Endothelial cell of umbilical vein (primary cell): Measurements from ENCODE around the gene MST1. TPM values are rescaled to one million over a fixed set of nuclear protein-coding genes. Genes with fewer than 3 reads are reported as not detected.

Source experiments
- BruUV-seq: library from RNA; stranded (reverse); fragments of 400-500 nt; replicated peaks from 2 replicates; lab custom pipeline; 2021; lab: Mats Ljungman, UMichigan
- CTCF ChIA-PET: fragments of 300-600, 350-600 bp; sonication (Branson Sonifier 250); formaldehyde crosslinking; loops from one replicate; lab custom pipeline; 2021; ENCODE audit warnings: antibody characterized with exemption, inconsistent platforms; lab: Charles Lee
- POLR2A ChIA-PET: fragments of 300-600, 350-600 bp; sonication (Branson Sonifier 250); formaldehyde crosslinking; loops from one replicate; lab custom pipeline; 2021; ENCODE audit warnings: antibody characterized with exemption, inconsistent platforms; lab: Charles Lee
- DNase-seq: peaks from one replicate; pipeline ENCODE4 v3.0.0-alpha.2; 2011; ENCODE audit warnings: low read depth, low spot score
- FAIRE-seq: peaks from 2 replicates; lab custom pipeline; 2011; peaks lifted over from hg19 to GRCh38; lab: Jason Lieb, UNC
- H2AFZ ChIP-seq: 2 replicates; pipeline ENCODE4 v1.6.0; 2012; ENCODE audit warnings: low read depth, low read length, control low read depth, inconsistent platforms
- H3K27ac ChIP-seq: 2 replicates; pipeline ENCODE4 v1.5.1; 2011; ENCODE audit warnings: low read depth, mild to moderate bottlenecking, control low read depth, low read length, moderate library complexity; ENCODE audit not compliant: insufficient read depth
- H3K27me3 ChIP-seq, 2 experiments: 2 replicates each; pipeline versions ENCODE4 v1.6.0 to v1.6.1; 2011; ENCODE audit warnings: low read length in 2 of 2, mixed read lengths in 1 of 2; ENCODE audit not compliant: control insufficient read depth in 2 of 2, insufficient read depth in 2 of 2
- H3K36me3 ChIP-seq, 2 experiments: 2 replicates in 1 of 2; 3 replicates in 1 of 2; pipeline ENCODE4 v1.5.1; 2011; ENCODE audit warnings: low read length in 2 of 2, mild to moderate bottlenecking in 1 of 2, moderate library complexity in 1 of 2; ENCODE audit not compliant: control insufficient read depth in 2 of 2, insufficient read depth in 2 of 2; ENCODE audit errors: extremely low read depth in 1 of 2
- H3K4me1 ChIP-seq: 3 replicates; pipeline ENCODE4 v1.5.1; 2011; ENCODE audit warnings: mild to moderate bottlenecking, low read length; ENCODE audit not compliant: control insufficient read depth, insufficient read depth; ENCODE audit errors: extremely low read depth
- H3K4me2 ChIP-seq: 2 replicates; pipeline ENCODE4 v1.6.1; 2011; ENCODE audit warnings: low read length, control low read depth, mixed read lengths; ENCODE audit not compliant: insufficient read depth
- H3K4me3 ChIP-seq, 3 experiments: fragments of 200-600 bp in 1 of 3; sonication (generic), shearing (Covaris generic) in 1 of 3; replicated peaks in 1 of 3; 2 replicates each; pipeline ENCODE4 v1.5.1; 2011 to 2016; ENCODE audit warnings: control low read depth in 3 of 3, low read length in 3 of 3, mild to moderate bottlenecking in 2 of 3, inconsistent platforms in 1 of 3, low read depth in 1 of 3, moderate library complexity in 1 of 3; ENCODE audit not compliant: insufficient read depth in 1 of 3
- H3K79me2 ChIP-seq: 2 replicates; pipeline ENCODE4 v1.6.0; 2012; ENCODE audit warnings: low read length, inconsistent platforms; ENCODE audit not compliant: control insufficient read depth, insufficient read depth
- H3K9ac ChIP-seq: replicated peaks from 2 replicates; pipeline ENCODE3; 2011; ENCODE audit warnings: low read length, control low read depth; ENCODE audit not compliant: insufficient read depth; ENCODE audit errors: extremely low read depth
- H3K9me1 ChIP-seq: replicated peaks from 3 replicates; pipeline ENCODE4 v1.6.0; 2011; ENCODE audit warnings: mild to moderate bottlenecking, low read length; ENCODE audit not compliant: control insufficient read depth, insufficient read depth; ENCODE audit errors: extremely low read depth
- H3K9me3 ChIP-seq: replicated peaks from 2 replicates; pipeline ENCODE4 v1.5.1; 2012; ENCODE audit warnings: low read length, inconsistent platforms; ENCODE audit not compliant: control insufficient read depth, insufficient read depth
- H4K20me1 ChIP-seq: replicated peaks from 2 replicates; pipeline ENCODE3; 2011; ENCODE audit warnings: mild to moderate bottlenecking, low read length; ENCODE audit not compliant: control insufficient read depth, insufficient read depth; ENCODE audit errors: extremely low read depth
- EZH2 ChIP-seq: IDR thresholded peaks from 2 replicates; pipeline ENCODE4 v1.6.1; 2012; ENCODE audit warnings: borderline replicate concordance, low read depth, mild to moderate bottlenecking, moderate library complexity, low read length, inconsistent platforms; ENCODE audit not compliant: severe bottlenecking
- FOS ChIP-seq: IDR thresholded peaks from 2 replicates; pipeline ENCODE4 v1.6.1; 2011; ENCODE audit warnings: mild to moderate bottlenecking, low read length, moderate library complexity, borderline replicate concordance; ENCODE audit not compliant: insufficient read depth
- GATA2 ChIP-seq: IDR thresholded peaks from 2 replicates; pipeline ENCODE4 v1.7.0; 2011; ENCODE audit warnings: low read depth, mild to moderate bottlenecking, moderate library complexity, mixed read lengths, low read length; ENCODE audit not compliant: insufficient read length, insufficient read depth
- JUN ChIP-seq: IDR thresholded peaks from 2 replicates; pipeline ENCODE4 v1.6.1; 2011; ENCODE audit warnings: borderline replicate concordance, low read depth; ENCODE audit not compliant: insufficient read length, insufficient read depth
- MYC ChIP-seq: IDR thresholded peaks from one replicate; pipeline ENCODE4 v1.6.1; 2011; ENCODE audit warnings: mild to moderate bottlenecking, low read depth, low read length
- POLR2A ChIP-seq: IDR thresholded peaks from 2 replicates; pipeline ENCODE4 v1.6.1; 2012; ENCODE audit warnings: low read depth, mild to moderate bottlenecking, control low read depth, low read length
- POLR2AphosphoS5 ChIP-seq: IDR thresholded peaks from 2 replicates; pipeline ENCODE4 v1.6.1; 2012; ENCODE audit warnings: low read depth, mild to moderate bottlenecking, control low read depth, low read length, moderate library complexity; ENCODE audit not compliant: insufficient read depth
- dilution Hi-C: fragments of 300-500 bp; cut with MboI; formaldehyde crosslinking; loops from one replicate; pipeline ENCODE4 v1.15.0; 2019; ENCODE audit warnings: low sequenced_read_pairs; ENCODE audit not compliant: extremely low pct_ligation_motif_present
- intact Hi-C: fragments of 100-400 bp; cut with micrococcal nuclease; formaldehyde crosslinking; loops from one replicate; pipeline ENCODE4 v1.10.0; 2022
- polyA plus RNA-seq, 4 experiments: library from polyadenylated mRNA; depleted of rRNA in 3 of 4; stranded (reverse) in 3 of 4; unstranded in 1 of 4; fragments of >200 nt; gene quantifications; 2 replicates each; pipeline versions ENCODE4 v1.2.1 to v1.2.3, GENCODE V29; 2011 to 2012; ENCODE audit warnings: missing spikeins in 1 of 4
- total RNA-seq: library from RNA; stranded (reverse); gene quantifications from 2 replicates; pipeline ENCODE4 v1.2.3, GENCODE V29; 2021
- TF ChIP-seq, protein P1 (sequence below): IDR thresholded peaks from 2 replicates; pipeline ENCODE4 v1.6.1; 2011; ENCODE audit not compliant: insufficient read depth, insufficient read length
- TF ChIP-seq, protein P2 (sequence below), 2 donors: IDR thresholded peaks; 1 replicate in 1 of 2; 2 replicates in 1 of 2; pipeline ENCODE4 v1.5.1; 2011; ENCODE audit warnings: low read length in 2 of 2, mild to moderate bottlenecking in 2 of 2, moderate library complexity in 2 of 2, control low read depth in 1 of 2, inconsistent platforms in 1 of 2, low read depth in 1 of 2; ENCODE audit not compliant: insufficient read depth in 1 of 2; ENCODE audit errors: extremely low read depth in 1 of 2

Gene MST1
- total and polyA plus RNA-seq, 2 donors (not counting 3 experiments of a cell fraction or from before 2014, with no cell fraction given): 6.1 to 17.5 TPM

DNA sequence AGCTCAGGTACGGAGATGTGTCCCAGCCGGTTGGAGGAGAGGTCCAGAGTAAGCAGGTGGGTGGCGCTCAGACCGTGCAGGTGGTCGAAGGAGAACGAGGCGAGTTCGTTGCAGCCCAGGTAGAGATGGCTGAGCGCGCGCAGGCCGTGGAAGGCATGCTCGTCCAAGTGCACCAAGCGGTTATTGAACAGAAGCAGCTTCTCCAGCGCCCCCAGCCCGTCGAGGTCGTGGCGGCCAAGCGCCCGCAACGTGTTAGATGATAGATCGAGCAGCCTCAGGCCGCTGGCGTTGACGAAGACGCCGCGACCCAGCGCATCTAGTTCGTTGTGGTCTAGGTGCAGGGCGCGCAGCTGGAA is 29.6 kb upstream of the MST1 start:
- no peak for TF ChIP-seq GATA2
- TF ChIP-seq POLR2AphosphoS5: no peak
- TF ChIP-seq, protein P1, sequence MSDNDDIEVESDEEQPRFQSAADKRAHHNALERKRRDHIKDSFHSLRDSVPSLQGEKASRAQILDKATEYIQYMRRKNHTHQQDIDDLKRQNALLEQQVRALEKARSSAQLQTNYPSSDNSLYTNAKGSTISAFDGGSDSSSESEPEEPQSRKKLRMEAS: no peak
- no peak for TF ChIP-seq FOS
- no peak for TF ChIP-seq POLR2A
- TF ChIP-seq JUN: no peak
- TF ChIP-seq EZH2: no peak
- TF ChIP-seq, protein P2, sequence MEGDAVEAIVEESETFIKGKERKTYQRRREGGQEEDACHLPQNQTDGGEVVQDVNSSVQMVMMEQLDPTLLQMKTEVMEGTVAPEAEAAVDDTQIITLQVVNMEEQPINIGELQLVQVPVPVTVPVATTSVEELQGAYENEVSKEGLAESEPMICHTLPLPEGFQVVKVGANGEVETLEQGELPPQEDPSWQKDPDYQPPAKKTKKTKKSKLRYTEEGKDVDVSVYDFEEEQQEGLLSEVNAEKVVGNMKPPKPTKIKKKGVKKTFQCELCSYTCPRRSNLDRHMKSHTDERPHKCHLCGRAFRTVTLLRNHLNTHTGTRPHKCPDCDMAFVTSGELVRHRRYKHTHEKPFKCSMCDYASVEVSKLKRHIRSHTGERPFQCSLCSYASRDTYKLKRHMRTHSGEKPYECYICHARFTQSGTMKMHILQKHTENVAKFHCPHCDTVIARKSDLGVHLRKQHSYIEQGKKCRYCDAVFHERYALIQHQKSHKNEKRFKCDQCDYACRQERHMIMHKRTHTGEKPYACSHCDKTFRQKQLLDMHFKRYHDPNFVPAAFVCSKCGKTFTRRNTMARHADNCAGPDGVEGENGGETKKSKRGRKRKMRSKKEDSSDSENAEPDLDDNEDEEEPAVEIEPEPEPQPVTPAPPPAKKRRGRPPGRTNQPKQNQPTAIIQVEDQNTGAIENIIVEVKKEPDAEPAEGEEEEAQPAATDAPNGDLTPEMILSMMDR (IDR thresholded peaks at IDR 0.05; ENCODE audit: extremely low read depth in 1 of 2, insufficient read depth in 1 of 2, low read depth in 1 of 2, low read length in 2 of 2): no peak
- TF ChIP-seq MYC: no peak
- no TSS peak for BruUV-seq
- Histone ChIP-seq H3K79me2 (peaks cover 13% of the 10 kb centered on the region), H3K27ac (no peak overlapping the region), H2AFZ (no peak overlapping the region), H3K9me3 (no peaks in the 10 kb centered on the region), H3K4me3 (peak overlapping the region in 1 of 3 experiments; percentile 42), H3K9ac (no peak overlapping the region), H3K36me3 (peaks cover 3 to 17% of the 10 kb centered on the region in 2 experiments), H3K4me1 (peaks cover 12% of the 10 kb centered on the region), H3K4me2 (peak overlapping the region; percentile 4), H4K20me1 (no peaks in the 10 kb centered on the region), H3K9me1 (no peaks in the 10 kb centered on the region), H3K27me3 (no peaks in the 10 kb centered on the region)
- ChIA-PET POLR2A (no interaction called here), CTCF (interaction anchor here (0.7 to 2.5 kb wide), 10 partner anchors 10 to 187 kb away, joined by 3 to 14 read pairs (median 6); partner anchors contain the start of gene INKA1)
- intact Hi-C loops (loop anchor here (2.0 kb wide), 3 partner anchors 84 to 188 kb away; partner anchors contain the start of gene INKA1), dilution Hi-C loops (no loop called here)
- DNase-seq (peak; percentile 28), FAIRE-seq (no peak)
